Stimulated activated CD4-positive, alpha-beta T cell treated with anti-CD3 and anti-CD28 coated beads, Interleukin-2, amount 100 ng/mL, for 4 hours (primary cell): ENCODE data around the gene COL23A1.
"Not testable (repeated sequence)": the region's sequence is repeated elsewhere in the genome, so short reads cannot be mapped to it uniquely, and the experiment has no call there.

Source experiments
- DNase-seq: peaks from one replicate; pipeline ENCODE4 v3.0.0-alpha.2; 2020; ENCODE audit warnings: low read depth

The COL23A1 gene

DNA sequence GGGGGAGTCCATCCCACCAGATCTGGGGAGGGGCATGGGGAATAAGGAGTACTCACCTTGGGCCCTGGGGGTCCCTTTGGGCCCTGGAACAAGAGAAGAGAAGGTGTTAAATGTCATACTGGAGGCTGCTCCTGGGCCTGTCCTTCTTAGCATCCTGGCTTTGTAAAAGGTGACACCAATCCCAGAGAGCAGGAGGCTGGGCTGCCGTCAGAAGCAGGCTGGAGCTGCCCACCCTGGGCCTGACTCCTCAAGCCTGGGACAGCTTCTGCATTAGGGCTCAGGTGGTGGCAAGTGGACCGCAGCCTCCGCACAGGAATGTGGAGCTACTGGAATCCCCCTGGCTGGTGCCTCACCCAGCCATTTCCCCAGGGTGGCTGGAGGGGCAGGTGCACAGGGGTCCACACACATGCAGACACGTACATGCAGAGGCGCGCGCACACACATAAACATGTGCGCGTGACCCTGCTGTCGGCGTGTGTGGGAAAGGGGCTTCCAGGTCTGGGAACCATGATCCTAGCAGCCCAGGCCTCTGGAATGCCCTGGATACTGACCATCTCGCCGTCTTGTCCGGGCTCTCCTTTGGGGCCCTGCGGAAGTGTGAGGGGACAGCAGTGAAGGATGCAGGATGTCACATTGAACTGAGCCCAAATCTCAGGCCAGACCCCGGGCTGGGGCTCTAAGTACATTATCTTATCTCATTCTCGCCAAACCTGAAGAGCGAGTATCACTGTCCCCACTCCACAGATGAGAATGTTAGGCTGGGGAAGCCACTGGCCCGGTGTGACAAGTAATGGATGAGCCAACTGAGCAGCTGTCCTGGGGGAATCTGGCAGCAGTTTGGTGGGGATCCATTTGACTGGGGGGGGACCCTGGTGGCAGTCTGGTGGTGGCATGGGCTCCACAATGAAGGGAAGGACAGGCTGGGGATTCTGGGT lies 328.3 kb downstream of the COL23A1 start:
- DNase-seq, result no peak

DNA sequence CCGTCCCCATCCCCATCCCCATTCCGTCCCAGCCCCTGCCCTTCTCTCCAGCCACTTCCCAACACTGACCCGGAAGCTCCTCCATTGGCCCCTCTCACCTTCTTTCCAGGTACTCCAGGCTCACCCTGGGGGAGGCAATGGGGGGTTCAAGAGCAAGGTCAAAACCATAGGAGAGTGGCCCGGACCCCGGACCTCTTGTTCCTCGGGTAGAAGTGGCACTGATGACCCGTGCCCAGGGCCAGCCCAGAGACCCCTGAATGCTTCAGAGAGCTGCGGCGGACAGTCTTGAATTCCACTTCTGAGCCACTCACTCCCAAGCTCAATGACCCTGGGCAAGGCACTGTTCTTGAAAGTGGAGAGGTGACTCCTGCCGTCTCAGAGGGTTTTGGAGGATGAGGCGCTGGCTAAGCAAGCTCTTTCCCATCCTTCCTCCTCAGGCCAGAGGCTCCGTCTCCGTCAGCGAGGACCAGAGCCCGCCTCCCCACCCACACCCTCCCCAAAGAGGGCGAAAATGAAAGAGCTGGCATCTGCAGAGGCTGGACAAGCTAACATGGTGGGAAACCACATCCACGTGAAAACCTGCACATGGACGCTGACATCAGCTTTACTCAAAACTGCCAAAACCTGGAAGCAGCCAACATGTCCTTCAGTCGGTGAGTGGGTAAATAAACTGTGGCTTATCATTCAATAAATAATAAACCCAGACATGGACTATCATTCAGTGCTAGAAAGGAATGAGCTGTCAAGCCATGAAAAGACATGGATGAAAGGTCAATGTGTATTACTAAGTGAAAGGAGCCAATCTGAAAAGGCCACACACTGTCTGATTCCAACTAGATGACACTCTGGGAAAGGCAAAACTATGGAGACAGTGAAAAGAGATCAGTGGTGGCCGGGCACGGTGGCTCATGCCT lies 330.3 kb downstream of the COL23A1 start:
- DNase-seq, result no peak

DNA sequence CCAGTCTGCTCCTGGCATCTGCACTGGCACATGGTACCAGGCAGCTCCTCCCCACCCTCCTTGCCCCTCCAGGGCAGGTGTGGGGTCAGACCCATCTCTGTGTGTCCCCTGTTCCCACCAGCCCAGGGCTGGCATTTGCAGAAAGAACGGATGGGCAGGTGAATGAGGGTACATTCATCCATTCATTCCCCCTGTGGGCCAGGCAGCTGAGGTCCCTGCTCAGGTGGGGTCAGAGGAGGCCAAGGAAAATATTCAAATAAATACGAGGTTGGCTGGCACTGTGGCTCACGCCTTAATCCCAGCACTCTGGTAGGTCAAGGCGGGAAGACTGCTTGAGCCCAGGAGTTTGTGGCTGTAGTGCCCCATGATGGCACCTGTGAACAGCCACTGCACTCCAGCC lies 332.5 kb downstream of the COL23A1 start:
- no peak for DNase-seq

DNA sequence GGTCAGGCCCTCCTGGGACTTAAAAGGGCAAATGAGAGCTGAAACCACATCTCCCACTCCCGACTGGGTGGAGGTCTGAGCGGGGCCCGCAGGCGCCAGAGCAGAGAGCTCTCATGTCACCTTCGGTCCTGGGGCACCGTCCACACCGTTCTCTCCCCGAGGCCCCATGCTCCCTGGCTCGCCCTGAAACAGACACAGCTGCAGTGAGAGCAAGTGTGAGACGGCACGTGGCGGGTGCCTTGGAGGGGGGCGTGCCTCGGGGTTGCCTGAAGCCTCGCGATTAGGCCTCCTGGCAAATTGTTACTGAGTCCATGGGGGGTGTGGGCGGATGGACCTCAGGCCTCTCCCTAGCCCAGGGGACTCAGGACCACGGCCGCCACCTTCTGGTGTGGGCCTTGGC lies 333.4 kb downstream of the COL23A1 start:
- no peak for DNase-seq

DNA sequence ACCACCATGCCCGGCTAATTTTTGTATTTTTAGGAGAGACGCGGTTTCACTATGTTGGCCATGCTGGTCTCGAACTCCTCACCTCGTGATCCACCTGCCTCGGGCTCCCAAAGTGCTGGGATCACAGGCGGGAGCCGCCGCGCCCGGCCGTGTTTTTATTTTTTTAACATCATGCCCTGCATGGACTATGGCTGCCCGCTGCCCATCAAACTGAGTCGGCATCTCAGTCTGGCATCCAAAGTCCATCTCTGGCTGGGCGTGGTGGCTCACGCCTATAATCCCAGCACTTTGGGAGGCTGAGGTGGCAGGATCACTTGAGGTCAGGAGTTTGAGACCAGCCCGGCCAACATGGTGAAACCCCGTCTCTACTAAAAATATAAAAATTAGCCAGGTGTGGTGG lies 336.6 kb downstream of the COL23A1 start:
- DNase-seq, result not testable (repeated sequence)

DNA sequence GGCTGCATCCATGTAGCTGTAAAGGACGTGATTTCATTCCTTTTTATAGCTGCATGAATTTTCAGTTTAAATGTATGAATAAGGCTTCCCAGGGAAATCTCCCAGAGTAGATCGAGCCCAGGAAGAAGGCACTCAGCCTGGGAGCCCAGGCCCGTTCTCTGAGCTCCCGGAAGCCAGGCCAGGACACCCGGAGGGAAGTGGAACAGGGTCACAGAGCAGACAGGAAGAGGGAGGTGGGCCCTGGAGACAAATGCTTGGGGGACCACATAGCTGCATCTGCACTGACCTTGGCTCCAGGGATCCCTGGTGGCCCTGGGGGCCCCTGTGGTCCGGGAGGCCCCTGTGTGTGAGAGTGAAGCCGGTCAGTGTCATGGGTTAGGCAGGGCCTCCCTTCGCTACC lies 337.9 kb downstream of the COL23A1 start:
- no peak for DNase-seq

DNA sequence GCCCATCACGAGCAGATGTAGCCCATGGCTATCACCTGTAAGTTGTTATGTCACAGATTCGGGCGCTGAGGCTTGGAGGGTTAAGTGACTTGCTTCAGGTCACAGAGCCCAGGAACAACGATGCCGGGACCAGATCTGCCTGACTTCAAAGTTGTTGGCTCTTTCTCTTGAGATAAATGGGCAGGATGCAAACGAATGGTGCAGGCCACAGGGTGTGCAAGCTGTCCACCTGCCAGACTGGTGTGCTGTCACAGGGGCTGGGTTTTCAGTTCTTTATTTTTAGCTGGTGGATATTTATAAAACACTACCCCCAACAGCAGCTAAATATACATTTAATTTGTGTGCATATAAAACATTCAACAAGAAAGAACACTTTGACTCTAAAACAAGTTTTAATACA lies 339.9 kb downstream of the COL23A1 start:
- DNase-seq, result no peak

DNA sequence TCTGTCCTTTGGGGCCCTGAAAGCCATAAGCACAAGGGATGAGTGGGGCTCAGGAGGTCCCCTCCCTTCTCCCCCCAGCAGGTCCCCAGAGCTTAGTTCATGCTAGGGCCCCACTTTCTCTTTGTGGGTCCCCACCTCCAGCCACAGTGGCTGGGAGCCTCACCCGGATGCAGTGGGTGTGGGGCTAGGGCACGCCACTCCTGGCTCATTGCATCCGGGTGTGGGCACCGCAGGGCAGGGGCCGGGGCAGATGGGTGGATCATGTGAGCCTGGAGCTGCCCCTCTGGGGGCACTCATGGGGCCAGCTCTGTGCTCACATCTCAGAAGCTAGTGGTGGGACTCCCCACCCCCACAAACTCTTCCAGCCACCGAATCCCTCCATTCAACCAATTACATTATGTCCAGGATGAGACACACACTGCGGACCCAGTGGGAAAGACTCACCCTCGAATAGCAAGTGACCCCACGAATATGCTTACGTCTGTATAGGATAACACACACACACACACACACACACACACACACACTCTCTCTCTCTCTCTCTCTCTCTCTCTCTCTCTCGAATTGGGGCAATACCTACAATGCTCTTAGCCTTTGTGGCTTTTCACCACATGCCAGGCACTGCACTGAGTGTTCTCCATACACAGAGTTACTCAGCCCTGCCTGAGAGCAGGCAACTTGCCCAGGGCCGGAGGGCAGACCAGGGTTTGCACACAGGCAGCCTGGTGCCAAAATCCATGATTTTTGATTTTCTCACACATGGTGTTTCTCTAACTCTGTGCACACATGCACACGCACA lies 340.8 kb downstream of the COL23A1 start:
- DNase-seq, result no peak

DNA sequence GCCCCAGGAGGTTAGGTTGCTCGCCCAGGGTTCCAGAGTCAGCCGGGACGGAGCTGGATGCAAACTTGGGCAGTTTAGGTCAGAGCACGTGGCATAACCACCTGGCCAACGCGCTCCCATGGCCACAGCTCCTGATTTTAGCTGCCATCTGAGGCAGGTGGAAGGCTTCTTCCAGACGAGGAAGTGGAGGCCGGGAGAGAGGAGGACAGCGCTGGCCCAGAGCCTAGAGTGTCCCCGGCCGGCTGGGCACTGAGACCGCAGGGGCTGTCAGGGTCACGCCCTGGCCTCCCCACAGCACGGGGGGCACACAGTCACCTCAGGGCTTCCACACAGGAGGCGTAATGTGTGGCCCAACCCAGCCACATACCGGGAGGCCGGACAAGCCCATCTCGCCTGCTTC lies 341.4 kb downstream of the COL23A1 start:
- no peak for DNase-seq

DNA sequence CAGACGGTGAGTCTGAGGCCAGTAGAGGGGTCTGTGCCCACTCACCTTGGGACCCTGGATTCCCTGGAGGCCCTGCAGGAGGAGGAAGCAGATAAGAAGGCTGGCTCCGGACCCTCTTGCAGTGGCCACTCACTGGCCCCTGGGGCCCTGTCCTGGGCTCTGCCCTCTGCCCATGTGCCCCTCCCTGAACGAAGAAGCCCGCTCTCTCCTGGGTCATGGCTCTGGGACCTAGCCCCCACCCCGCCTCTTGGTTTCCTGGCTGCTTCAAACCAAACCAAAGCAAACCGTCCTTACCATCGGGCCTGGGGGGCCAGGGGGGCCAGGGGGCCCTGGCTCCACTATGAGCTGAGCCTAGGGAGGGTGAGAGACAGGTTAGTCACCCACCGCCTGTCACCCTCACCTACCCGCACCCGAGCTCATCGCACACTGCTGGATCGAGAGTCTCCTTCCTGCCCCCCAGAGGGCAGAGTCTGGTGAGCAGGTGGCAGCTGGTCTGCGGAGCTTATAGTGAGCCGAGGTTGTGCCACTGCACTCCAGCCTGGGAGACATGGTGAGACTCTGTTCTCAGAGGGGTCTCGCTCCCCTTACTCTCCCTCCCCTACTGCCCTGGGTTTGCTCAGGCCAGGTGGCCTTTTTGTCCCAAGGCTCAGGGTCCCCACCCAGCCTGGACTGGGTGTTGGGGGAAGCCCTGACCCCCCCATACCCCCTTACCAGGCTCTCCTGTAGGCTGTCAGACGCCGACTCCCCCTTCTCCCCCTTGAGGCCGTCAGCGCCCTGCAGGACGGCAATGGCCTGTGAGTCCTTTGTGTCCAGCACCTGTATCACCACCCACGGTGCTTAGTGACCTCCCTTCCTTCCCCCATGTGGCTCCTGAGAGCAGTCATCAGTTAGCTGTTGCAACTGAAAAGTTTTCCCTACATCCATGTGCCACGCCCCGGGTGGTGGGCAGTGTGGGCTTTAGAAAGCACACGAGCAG lies 342.4 kb downstream of the COL23A1 start:
- no peak for DNase-seq

DNA sequence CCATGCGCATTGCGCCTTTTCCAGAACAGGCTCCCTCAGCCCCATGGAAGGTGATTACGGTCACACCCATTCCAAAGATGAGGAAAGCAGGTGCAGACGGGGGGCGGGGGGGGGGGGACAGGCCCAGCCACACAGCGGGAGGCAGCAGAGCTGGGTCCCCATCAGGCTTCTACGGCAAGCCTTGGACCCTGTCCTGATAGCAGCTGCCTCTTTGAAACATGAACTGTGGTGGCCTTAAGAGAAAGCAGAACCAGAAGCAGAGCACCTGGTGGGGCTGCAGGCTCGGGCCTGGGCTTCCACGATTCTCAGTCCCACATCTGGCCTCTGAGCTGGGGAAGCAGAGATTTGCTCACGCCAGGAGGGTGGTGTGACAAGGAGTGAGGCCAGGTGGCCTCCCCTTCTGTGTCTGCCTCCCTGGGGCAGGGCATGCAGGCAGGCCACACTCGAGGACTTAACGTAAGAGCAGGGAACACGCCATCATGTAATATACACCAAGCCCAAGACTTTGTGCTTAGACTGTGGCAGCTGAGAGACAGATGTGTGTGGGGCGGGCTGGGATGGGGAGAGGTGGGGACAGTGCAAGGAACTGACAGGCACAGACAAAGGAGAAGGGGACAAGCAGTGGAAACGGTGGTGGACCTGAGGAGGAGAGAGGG lies 343.4 kb downstream of the COL23A1 start:
- DNase-seq, result no peak

DNA sequence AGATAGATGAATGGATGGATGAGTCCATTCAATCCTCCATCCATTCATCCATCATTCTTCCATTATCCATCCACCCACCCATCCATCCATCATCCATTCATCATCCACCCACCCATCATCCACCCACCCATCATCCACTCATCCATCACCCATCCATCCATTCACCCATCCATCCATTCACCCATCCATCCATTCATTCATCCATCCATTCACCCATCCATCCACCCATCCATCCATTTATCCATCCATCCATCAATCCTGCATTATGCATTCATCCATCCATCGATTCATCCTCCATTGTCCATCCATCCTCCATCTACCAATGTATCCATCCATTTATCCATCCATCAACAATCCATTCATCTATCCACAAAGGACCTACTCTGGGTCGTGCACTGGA lies 344.8 kb downstream of the COL23A1 start:
- no peak for DNase-seq

DNA sequence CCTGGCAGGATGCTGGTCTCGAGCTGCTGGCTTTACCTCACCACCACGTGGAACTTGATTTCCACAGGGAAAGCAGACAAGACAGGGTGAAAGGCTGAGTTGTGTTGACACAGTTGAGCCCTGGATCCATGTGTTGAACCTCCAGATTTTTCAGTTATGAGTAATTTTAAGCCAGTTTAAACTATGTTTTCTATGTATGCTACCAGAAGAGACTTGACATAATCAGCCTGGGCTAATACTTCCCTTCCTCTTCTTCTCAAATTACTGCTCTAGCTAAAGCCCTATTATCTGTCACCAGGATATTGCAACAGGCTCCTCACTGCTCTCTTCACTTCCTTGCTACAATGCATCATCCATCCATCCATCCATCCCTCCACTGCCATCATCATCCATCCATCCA lies 345.6 kb downstream of the COL23A1 start:
- no peak for DNase-seq

DNA sequence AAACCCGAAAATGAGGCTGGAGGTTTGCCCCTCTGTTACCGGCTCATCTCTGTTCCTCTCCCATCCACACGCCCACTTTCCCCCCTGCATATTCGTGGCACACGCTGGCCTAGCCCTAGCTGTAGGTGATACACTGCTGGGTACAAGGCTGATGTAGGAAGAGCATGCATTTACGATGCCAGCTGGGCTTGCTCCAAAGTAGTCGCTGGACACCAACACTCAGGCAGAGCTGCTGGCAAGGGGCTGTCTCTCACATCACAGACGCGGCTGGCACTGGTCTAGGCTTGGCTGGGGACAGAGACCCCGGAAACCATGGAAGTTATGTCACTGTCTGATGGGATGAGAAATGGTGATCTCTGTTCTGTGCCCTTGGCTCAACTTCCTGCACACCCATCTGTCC lies 347.8 kb downstream of the COL23A1 start:
- DNase-seq, result no peak

DNA sequence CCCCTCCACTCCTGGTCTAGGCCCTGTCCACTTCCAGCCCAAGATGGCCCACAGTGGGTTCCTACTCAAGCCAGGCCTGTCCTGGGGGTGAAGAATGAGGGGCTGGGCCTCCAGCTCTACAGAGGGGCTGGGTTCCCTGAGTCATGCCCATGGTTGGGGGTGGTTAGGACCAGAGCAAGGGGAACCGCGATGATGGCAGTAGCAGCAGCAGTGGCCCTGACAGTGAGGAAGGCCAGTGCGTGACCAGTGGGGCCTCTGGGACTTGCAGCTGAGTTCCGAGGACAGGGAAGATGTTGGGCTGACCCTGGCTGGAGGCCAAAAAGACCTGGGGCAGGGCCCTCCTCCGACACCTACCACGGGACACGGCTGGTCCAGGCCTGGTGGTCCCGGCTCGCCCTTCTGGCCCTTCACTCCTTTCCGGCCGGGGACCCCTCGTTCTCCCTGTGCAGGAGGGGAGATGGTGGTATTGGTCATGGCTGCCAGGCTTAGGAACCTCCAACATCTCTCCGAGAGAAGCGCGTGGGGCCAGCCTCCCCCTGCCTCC lies 348.4 kb downstream of the COL23A1 start:
- DNase-seq, result no peak

DNA sequence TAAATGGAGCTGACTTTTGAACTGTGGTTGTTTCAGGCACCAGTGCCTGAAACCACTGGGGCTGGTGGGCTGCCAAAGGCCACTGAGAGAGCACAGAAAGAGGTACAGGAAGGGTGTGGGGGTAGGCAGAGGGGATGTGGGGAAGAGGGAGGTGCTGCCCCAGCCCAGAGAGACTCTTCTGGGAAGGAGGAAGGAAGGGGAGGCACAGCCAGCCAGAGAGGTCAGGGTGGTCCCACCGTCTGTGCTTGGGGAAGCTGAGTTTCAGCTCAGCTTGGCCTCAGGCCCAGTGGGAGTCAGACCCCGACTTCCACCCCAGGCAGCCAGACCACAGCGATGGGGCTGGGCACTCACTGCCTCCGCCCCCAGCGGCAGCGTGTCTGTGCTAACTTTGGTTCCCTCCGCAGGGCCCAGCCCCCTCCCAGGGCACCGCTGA lies 348.9 kb downstream of the COL23A1 start:
- no peak for DNase-seq

DNA sequence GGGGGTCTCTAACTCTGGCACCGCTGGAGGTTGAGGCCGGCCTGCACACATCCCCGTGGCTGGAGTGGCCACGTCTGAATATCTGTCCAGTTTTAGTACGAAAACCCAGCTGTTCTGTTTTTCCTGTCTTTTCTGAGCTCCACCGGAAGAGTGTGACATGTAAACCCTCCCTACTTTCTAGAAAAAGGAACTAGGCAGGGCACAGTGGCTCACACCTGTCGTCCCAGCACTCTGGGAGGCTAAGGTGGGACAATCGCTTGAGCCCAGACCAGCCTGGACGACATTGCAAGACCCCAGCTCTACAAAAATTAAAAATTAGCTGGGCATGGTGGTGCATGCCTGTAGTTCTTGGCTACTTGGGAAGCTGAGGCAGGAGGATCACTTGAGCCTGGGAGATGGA lies 349.4 kb downstream of the COL23A1 start:
- DNase-seq, result no peak

DNA sequence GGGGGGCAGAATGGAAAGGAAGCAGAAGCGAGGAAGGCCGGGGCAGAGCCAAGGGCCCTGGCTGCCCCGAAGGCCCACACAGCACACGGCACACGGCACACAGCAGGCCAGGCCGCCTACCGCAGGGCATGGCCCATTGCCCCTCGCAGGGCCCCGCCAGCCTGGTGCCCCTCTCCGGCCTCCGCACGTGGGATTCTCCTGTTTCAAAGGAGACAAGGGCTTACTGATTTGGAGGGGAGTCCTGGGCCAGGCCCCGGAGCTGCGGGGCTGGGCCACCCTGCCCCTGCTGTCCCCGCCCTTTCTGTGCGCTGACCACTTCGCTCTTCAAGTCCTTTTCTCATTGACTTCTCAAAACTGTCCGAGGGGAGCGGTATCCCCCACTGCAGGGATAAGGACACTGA lies 349.9 kb downstream of the COL23A1 start:
- DNase-seq, result no peak

DNA sequence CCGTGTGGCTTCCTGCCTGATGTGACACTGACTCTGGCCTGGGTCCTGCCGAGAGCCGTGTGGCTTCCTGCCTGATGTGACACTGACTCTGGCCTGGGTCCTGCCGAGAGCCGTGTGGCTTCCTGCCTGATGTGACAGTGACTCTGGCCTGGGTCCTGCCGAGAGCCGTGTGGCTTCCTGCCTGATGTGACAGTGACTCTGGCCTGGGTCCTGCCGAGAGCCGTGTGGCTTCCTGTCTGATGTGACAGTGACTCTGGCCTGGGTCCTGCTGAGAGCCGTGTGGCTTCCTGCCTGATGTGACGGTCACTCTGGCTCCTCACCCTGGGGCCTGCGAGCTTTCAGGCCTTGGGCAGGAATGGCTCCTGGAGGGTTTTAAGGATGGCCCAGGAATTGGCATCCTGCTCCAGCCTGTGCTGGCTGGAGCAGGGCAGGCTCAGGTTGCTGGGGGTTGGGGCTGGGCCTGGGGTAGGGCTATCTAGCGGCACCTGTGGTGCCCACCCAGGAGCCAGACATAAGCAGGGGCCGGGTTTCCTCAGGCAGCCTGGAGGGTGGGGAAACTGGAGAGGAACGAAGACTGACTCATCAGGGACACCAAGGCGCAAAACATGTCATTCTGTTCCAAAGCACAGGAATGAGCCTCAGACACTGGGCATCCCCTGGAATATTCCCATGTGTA lies 350.4 kb downstream of the COL23A1 start:
- not testable (repeated sequence) for DNase-seq
